Measurements from ENCODE around the gene NFE2L3. TPM values are rescaled to one million over a fixed set of nuclear protein-coding genes. Genes with fewer than 3 reads are reported as not detected.
"Not testable (repeated sequence)": the region's sequence is repeated elsewhere in the genome, so short reads cannot be mapped to it uniquely, and the experiment has no call there.

NFE2L3 gene
- total and polyA plus RNA-seq, 2 donors (not counting 1 experiment from before 2014, with no cell fraction given), result 1.4 to 1.6 TPM

- Mint-ChIP-seq H3K4me3 (no peak overlapping the region), H3K4me1 (peaks cover 2% of the 10 kb centered on the region), H3K27ac (no peak overlapping the region), H3K27me3 (no peaks in the 10 kb centered on the region), H3K9me3 (ENCODE audit: insufficient read depth) (no peaks in the 10 kb centered on the region)
- POLR2A ChIA-PET, result no interaction called here
- Histone ChIP-seq H3K27ac (ENCODE audit: low read length in 2 of 2) (no peak overlapping the region), H4K20me1 (ENCODE audit: control insufficient read depth, insufficient read depth, low read length, poor library complexity, severe bottlenecking) (no peaks in the 10 kb centered on the region), H3K4me2 (replicated peaks; ENCODE audit: low read depth, low read length, poor library complexity, severe bottlenecking) (no peak overlapping the region), H3K9me3 (ENCODE audit: control extremely low read depth in 1 of 3, control insufficient read depth in 2 of 3, insufficient read depth in 1 of 3, low read length in 2 of 3) (no peaks in the 10 kb centered on the region), H2AFZ (ENCODE audit: insufficient read depth, low read depth, low read length, poor library complexity, severe bottlenecking) (no peak overlapping the region), H3K4me3 (ENCODE audit: control extremely low read depth in 1 of 5, extremely low read depth in 1 of 5, insufficient read depth in 1 of 5, low read depth in 2 of 5, low read length in 4 of 5) (no peak overlapping the region), H3K79me2 (ENCODE audit: control insufficient read depth, insufficient read depth, low read length) (no peaks in the 10 kb centered on the region), H3K4me1 (ENCODE audit: control insufficient read depth in 2 of 2, insufficient read depth in 2 of 2, low read length in 2 of 2) (peaks cover 0 to 2% of the 10 kb centered on the region in 2 donors), H3K27me3 (replicated peaks in 1 of 4; ENCODE audit: control extremely low read depth in 1 of 4, control insufficient read depth in 3 of 4, insufficient read depth in 4 of 4, low read length in 3 of 4) (peaks cover 0 to 6% (median 0%) of the 10 kb centered on the region in 4 experiments), H3K9ac (ENCODE audit: low read length) (no peak overlapping the region), H3K36me3 (replicated peaks in 1 of 2; ENCODE audit: control extremely low read depth in 1 of 2, control insufficient read depth in 1 of 2, extremely low read depth in 1 of 2, insufficient read depth in 2 of 2, low read length in 1 of 2) (no peaks in the 10 kb centered on the region)
- 81% methylated on average over 3 of the region's 6 CpGs for WGBS (ENCODE audit: insufficient coverage)
- DNase-seq, result no peak
- no peak for ATAC-seq (ENCODE audit: low read depth)
- CTCF ChIA-PET, result interaction anchor here (1.0 kb wide), 2 partner anchors 28 to 81 kb away, joined by 3 to 4 read pairs; no protein-coding TSS in a partner anchor
- intact Hi-C loops (cut with micrococcal nuclease), result no loop called here
- TF ChIP-seq, protein P1, sequence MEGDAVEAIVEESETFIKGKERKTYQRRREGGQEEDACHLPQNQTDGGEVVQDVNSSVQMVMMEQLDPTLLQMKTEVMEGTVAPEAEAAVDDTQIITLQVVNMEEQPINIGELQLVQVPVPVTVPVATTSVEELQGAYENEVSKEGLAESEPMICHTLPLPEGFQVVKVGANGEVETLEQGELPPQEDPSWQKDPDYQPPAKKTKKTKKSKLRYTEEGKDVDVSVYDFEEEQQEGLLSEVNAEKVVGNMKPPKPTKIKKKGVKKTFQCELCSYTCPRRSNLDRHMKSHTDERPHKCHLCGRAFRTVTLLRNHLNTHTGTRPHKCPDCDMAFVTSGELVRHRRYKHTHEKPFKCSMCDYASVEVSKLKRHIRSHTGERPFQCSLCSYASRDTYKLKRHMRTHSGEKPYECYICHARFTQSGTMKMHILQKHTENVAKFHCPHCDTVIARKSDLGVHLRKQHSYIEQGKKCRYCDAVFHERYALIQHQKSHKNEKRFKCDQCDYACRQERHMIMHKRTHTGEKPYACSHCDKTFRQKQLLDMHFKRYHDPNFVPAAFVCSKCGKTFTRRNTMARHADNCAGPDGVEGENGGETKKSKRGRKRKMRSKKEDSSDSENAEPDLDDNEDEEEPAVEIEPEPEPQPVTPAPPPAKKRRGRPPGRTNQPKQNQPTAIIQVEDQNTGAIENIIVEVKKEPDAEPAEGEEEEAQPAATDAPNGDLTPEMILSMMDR (IDR thresholded peaks at IDR 0.05), result no peak
- TF ChIP-seq EZH2 (IDR thresholded peaks at IDR 0.05; ENCODE audit: borderline replicate concordance, insufficient read depth, low read depth, low read length, poor library complexity, severe bottlenecking), result no peak
Measured at GRCh38 chr7:26117970-26118369, 34.0 kb upstream of the NFE2L3 start.

- intact Hi-C loops (cut with micrococcal nuclease), result no loop called here
- no peak overlapping the region for H3K27ac Mint-ChIP-seq
- H3K36me3 ChIP-seq (replicated peaks in 1 of 2; ENCODE audit: control extremely low read depth in 1 of 2, control insufficient read depth in 1 of 2, extremely low read depth in 1 of 2, insufficient read depth in 2 of 2, low read length in 1 of 2), result no peaks in the 10 kb centered on the region
- no peaks in the 10 kb centered on the region for H3K9me3 Mint-ChIP-seq (ENCODE audit: insufficient read depth)
- H3K9me3 ChIP-seq (ENCODE audit: control extremely low read depth in 1 of 3, control insufficient read depth in 2 of 3, insufficient read depth in 1 of 3, low read length in 2 of 3), result no peaks in the 10 kb centered on the region
- H3K9ac ChIP-seq (ENCODE audit: low read length), result no peak overlapping the region
- H3K27ac ChIP-seq (ENCODE audit: low read length in 2 of 2), result no peak overlapping the region
- peaks cover 0 to 6% (median 0%) of the 10 kb centered on the region in 4 experiments for H3K27me3 ChIP-seq (replicated peaks in 1 of 4; ENCODE audit: control extremely low read depth in 1 of 4, control insufficient read depth in 3 of 4, insufficient read depth in 4 of 4, low read length in 3 of 4)
- H2AFZ ChIP-seq (ENCODE audit: insufficient read depth, low read depth, low read length, poor library complexity, severe bottlenecking), result no peak overlapping the region
- WGBS (ENCODE audit: insufficient coverage), result 85% methylated on average over 4 of the region's 4 CpGs
- no peak overlapping the region for H3K4me2 ChIP-seq (replicated peaks; ENCODE audit: low read depth, low read length, poor library complexity, severe bottlenecking)
- peaks cover 11 to 15% of the 10 kb centered on the region in 2 donors for H3K4me1 ChIP-seq (ENCODE audit: control insufficient read depth in 2 of 2, insufficient read depth in 2 of 2, low read length in 2 of 2)
- H3K4me3 ChIP-seq (ENCODE audit: control extremely low read depth in 1 of 5, extremely low read depth in 1 of 5, insufficient read depth in 1 of 5, low read depth in 2 of 5, low read length in 4 of 5), result no peak overlapping the region
- POLR2A ChIA-PET, result no interaction called here
- H3K27me3 Mint-ChIP-seq, result peaks cover 6% of the 10 kb centered on the region
- H3K4me3 Mint-ChIP-seq, result no peak overlapping the region
- TF ChIP-seq, protein P1 (IDR thresholded peaks at IDR 0.05), result no peak
- TF ChIP-seq EZH2 (IDR thresholded peaks at IDR 0.05; ENCODE audit: borderline replicate concordance, insufficient read depth, low read depth, low read length, poor library complexity, severe bottlenecking), result no peak
- CTCF ChIA-PET, result no interaction called here
- H4K20me1 ChIP-seq (ENCODE audit: control insufficient read depth, insufficient read depth, low read length, poor library complexity, severe bottlenecking), result no peaks in the 10 kb centered on the region
- DNase-seq (no peak), ATAC-seq (ENCODE audit: low read depth) (no peak)
- H3K79me2 ChIP-seq (ENCODE audit: control insufficient read depth, insufficient read depth, low read length), result no peaks in the 10 kb centered on the region
- H3K4me1 Mint-ChIP-seq, result peaks cover 14% of the 10 kb centered on the region
Measured at GRCh38 chr7:26122745-26123144, 29.3 kb upstream of the NFE2L3 start.

DNA sequence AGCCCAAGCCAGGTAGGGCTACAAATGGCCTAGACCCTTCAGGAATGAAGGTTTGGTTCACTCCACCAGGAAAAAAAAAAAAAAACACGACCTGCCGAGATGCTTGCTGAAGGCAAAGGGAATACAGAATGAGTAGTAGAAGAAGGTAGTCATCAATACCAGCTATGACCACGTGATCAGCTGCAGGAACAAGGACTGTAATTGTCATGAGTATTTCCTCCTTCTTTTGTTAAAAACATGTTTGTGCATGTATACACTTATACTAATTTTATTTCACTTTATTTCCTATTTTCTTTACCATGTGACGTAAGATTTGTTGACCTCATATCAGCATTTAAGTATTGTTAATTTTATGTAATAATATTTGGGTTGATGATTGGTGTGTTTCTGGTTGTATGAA, 27.2 kb upstream of the NFE2L3 start:
- H3K4me3 ChIP-seq (ENCODE audit: control extremely low read depth in 1 of 5, extremely low read depth in 1 of 5, insufficient read depth in 1 of 5, low read depth in 2 of 5, low read length in 4 of 5); H3K79me2 ChIP-seq (ENCODE audit: control insufficient read depth, insufficient read depth, low read length); DNase-seq; H3K4me2 ChIP-seq (replicated peaks; ENCODE audit: low read depth, low read length, poor library complexity, severe bottlenecking); H3K27me3 Mint-ChIP-seq; H3K9me3 ChIP-seq (ENCODE audit: control extremely low read depth in 1 of 3, control insufficient read depth in 2 of 3, insufficient read depth in 1 of 3, low read length in 2 of 3); POLR2A ChIA-PET; CTCF ChIA-PET; H3K9ac ChIP-seq (ENCODE audit: low read length); H3K4me3 Mint-ChIP-seq; ATAC-seq (ENCODE audit: low read depth); H3K27ac ChIP-seq (ENCODE audit: low read length in 2 of 2); H3K36me3 ChIP-seq (replicated peaks in 1 of 2; ENCODE audit: control extremely low read depth in 1 of 2, control insufficient read depth in 1 of 2, extremely low read depth in 1 of 2, insufficient read depth in 2 of 2, low read length in 1 of 2); H3K27ac Mint-ChIP-seq; H2AFZ ChIP-seq (ENCODE audit: insufficient read depth, low read depth, low read length, poor library complexity, severe bottlenecking); H3K9me3 Mint-ChIP-seq (ENCODE audit: insufficient read depth); H3K27me3 ChIP-seq (replicated peaks in 1 of 4; ENCODE audit: control extremely low read depth in 1 of 4, control insufficient read depth in 3 of 4, insufficient read depth in 4 of 4, low read length in 3 of 4); H4K20me1 ChIP-seq (ENCODE audit: control insufficient read depth, insufficient read depth, low read length, poor library complexity, severe bottlenecking); intact Hi-C loops (cut with micrococcal nuclease): not testable (repeated sequence)
- H3K4me1 Mint-ChIP-seq, result peaks cover 15% of the 10 kb centered on the region
- peaks cover 14 to 17% of the 10 kb centered on the region in 2 donors for H3K4me1 ChIP-seq (ENCODE audit: control insufficient read depth in 2 of 2, insufficient read depth in 2 of 2, low read length in 2 of 2)
- no CpG with 5 or more reads among the region's 4 CpGs for WGBS (ENCODE audit: insufficient coverage)
